CD4-positive, alpha-beta memory T cell (primary cell): ENCODE data around the gene PDGFB. TPM values are rescaled to one million over a fixed set of nuclear protein-coding genes. Genes with fewer than 3 reads are reported as not detected.
A peak's percentile ranks its signal among the peaks of the same experiment; 100 is the strongest.

Experiments
- CTCF ChIA-PET: fragments of 350-600 bp; sonication (Branson Sonifier 250); formaldehyde crosslinking; loops from one replicate; lab custom pipeline; 2021; ENCODE audit warnings: inconsistent platforms; ENCODE audit not compliant: partially characterized antibody; lab: Charles Lee
- POLR2A ChIA-PET: fragments of 350-600 bp; sonication (Branson Sonifier 250); formaldehyde crosslinking; loops from one replicate; lab custom pipeline; 2021; ENCODE audit not compliant: partially characterized antibody; lab: Charles Lee
- DNase-seq, 5 donors: peaks; one replicate each; pipeline versions ENCODE4 v3.0.0 to v3.0.0-alpha.2; 2020 to 2022; ENCODE audit warnings: mixed read lengths in 1 of 5
- H3K27ac ChIP-seq: one replicate; pipeline ENCODE4 v1.7.0; 2013; ENCODE audit warnings: low read depth, low read length
- H3K27me3 ChIP-seq: 2 replicates; pipeline ENCODE4 v1.7.0; 2013; ENCODE audit warnings: mild to moderate bottlenecking, low read length, moderate library complexity; ENCODE audit not compliant: insufficient read depth
- H3K36me3 ChIP-seq: 2 replicates; pipeline ENCODE4 v1.7.0; 2013; ENCODE audit warnings: mild to moderate bottlenecking, low read length, moderate library complexity; ENCODE audit not compliant: insufficient read depth
- H3K4me1 ChIP-seq: 2 replicates; pipeline ENCODE4 v1.7.0; 2013; ENCODE audit warnings: mild to moderate bottlenecking, low read length, moderate library complexity; ENCODE audit not compliant: insufficient read depth
- H3K4me3 ChIP-seq, 2 donors: one replicate each; pipeline ENCODE4 v1.7.0; 2013; ENCODE audit warnings: low read length in 2 of 2, mild to moderate bottlenecking in 1 of 2
- H3K9me3 ChIP-seq, 2 donors: one replicate each; pipeline ENCODE4 v1.7.0; 2013; ENCODE audit warnings: low read length in 2 of 2, control low read depth in 1 of 2; ENCODE audit not compliant: control insufficient read depth in 1 of 2
- H3K27ac Mint-ChIP-seq, 7 donors: one replicate each; pipeline ENCODE4 v1.8.0; 2020 to 2021; ENCODE audit warnings: mixed read lengths in 7 of 7, mild to moderate bottlenecking in 6 of 7, inconsistent platforms in 3 of 7, moderate library complexity in 3 of 7
- H3K27me3 Mint-ChIP-seq, 2 donors: one replicate each; pipeline ENCODE4 v1.8.0; 2020 to 2021; ENCODE audit warnings: mixed read lengths in 2 of 2
- H3K36me3 Mint-ChIP-seq, 2 donors: one replicate each; pipeline ENCODE4 v1.8.0; 2020 to 2021; ENCODE audit warnings: mixed read lengths in 2 of 2, inconsistent platforms in 1 of 2, mild to moderate bottlenecking in 1 of 2
- H3K4me1 Mint-ChIP-seq, 4 donors: one replicate each; pipeline ENCODE4 v1.8.0; 2020 to 2021; ENCODE audit warnings: mixed read lengths in 4 of 4, mild to moderate bottlenecking in 1 of 4
- H3K4me3 Mint-ChIP-seq, 8 donors: one replicate each; pipeline ENCODE4 v1.8.0; 2020 to 2021; ENCODE audit warnings: mixed read lengths in 8 of 8, mild to moderate bottlenecking in 7 of 8, moderate library complexity in 6 of 8, inconsistent platforms in 3 of 8
- H3K9me3 Mint-ChIP-seq, 8 donors: one replicate each; pipeline ENCODE4 v1.8.0; 2020 to 2021; ENCODE audit warnings: mixed read lengths in 8 of 8, mild to moderate bottlenecking in 5 of 8, inconsistent platforms in 3 of 8, moderate library complexity in 1 of 8
- intact Hi-C: fragments of 100-400 bp; cut with micrococcal nuclease; formaldehyde crosslinking; loops from one replicate; pipeline ENCODE4 v1.15.1; 2023
- polyA plus RNA-seq, 2 donors: library from polyadenylated mRNA; unstranded; fragments of 300-500 nt; fragmentation: Illumina TruSeq; gene quantifications; one replicate each; pipeline ENCODE4 v1.2.3, GENCODE V29; 2021
- total RNA-seq, 2 experiments: library from RNA; stranded (reverse); gene quantifications; one replicate each; pipeline ENCODE4 v1.2.3, GENCODE V29; 2021

The PDGFB gene
- total and polyA plus RNA-seq, 4 experiments from 2014 or later, result 6.8 to 16.9 (median 13.6) TPM

GRCh38 chr22:39250131-39250530 is 5.3 kb upstream of the PDGFB start:
- peaks cover 38% of the 10 kb centered on the region for H3K4me1 ChIP-seq
- DNase-seq, result no peak
- H3K4me1 Mint-ChIP-seq, result peaks cover 14 to 49% (median 26%) of the 10 kb centered on the region in 4 donors
- H3K27ac ChIP-seq, result no peak overlapping the region
- H3K36me3 Mint-ChIP-seq, result peaks cover 0 to 5% of the 10 kb centered on the region in 2 donors
- POLR2A ChIA-PET, result interaction anchor here (0.9 to 1.3 kb wide), 2 partner anchors 11 to 76 kb away, joined by 3 to 4 read pairs; no protein-coding TSS in a partner anchor
- intact Hi-C loops, result no loop called here
- no peak overlapping the region for H3K4me3 Mint-ChIP-seq
- H3K27ac Mint-ChIP-seq, result peak overlapping the region in 1 of 7 donors; percentile 41
- H3K36me3 ChIP-seq, result no peaks in the 10 kb centered on the region
- no peaks in the 10 kb centered on the region for H3K9me3 Mint-ChIP-seq
- H3K4me3 ChIP-seq, result no peak overlapping the region
- peaks cover 0 to 13% of the 10 kb centered on the region in 2 donors for H3K27me3 Mint-ChIP-seq
- no peaks in the 10 kb centered on the region for H3K27me3 ChIP-seq
- CTCF ChIA-PET, result interaction anchor here (1.5 kb wide), 1 partner anchor 66 kb away, joined by 3 read pairs; no protein-coding TSS in a partner anchor
- H3K9me3 ChIP-seq, result no peaks in the 10 kb centered on the region

- POLR2A ChIA-PET, result no interaction called here
- intact Hi-C loops, result loop anchor here (10.0 kb wide), 1 partner anchor 276 kb away; the partner anchor contains the start of gene ATF4
Measured at GRCh38 chr22:39249086-39249704, 4.4 kb upstream of the PDGFB start.

GRCh38 chr22:39248254-39248653 is 3.5 kb upstream of the PDGFB start:
- intact Hi-C loops, result loop anchor here (10.0 kb wide), 1 partner anchor 277 kb away; the partner anchor contains the start of gene ATF4
- Mint-ChIP-seq H3K27ac (peak overlapping the region in 1 of 7 donors; percentile 75), H3K4me3 (peak overlapping the region in 1 of 8 donors; percentile 46), H3K9me3 (no peaks in the 10 kb centered on the region), H3K4me1 (peaks cover 11 to 46% (median 19%) of the 10 kb centered on the region in 4 donors), H3K36me3 (peaks cover 0 to 5% of the 10 kb centered on the region in 2 donors), H3K27me3 (peaks cover 0 to 13% of the 10 kb centered on the region in 2 donors)
- H3K27ac ChIP-seq, result no peak overlapping the region
- no peaks in the 10 kb centered on the region for H3K36me3 ChIP-seq
- peaks cover 25% of the 10 kb centered on the region for H3K4me1 ChIP-seq
- H3K4me3 ChIP-seq, result no peak overlapping the region
- no peaks in the 10 kb centered on the region for H3K27me3 ChIP-seq
- H3K9me3 ChIP-seq, result no peaks in the 10 kb centered on the region
- no peak for DNase-seq
- POLR2A ChIA-PET, result no interaction called here
- CTCF ChIA-PET, result interaction anchor here (1.4 kb wide), 1 partner anchor 77 kb away, joined by 4 read pairs; no protein-coding TSS in a partner anchor

More at GRCh38 chr22:39249086-39249704, 4.4 kb upstream of the PDGFB start:
- DNase-seq, result no peak
- Mint-ChIP-seq H3K36me3 (peaks cover 0 to 5% of the 10 kb centered on the region in 2 donors), H3K4me3 (no peak overlapping the region), H3K27me3 (peaks cover 0 to 13% of the 10 kb centered on the region in 2 donors), H3K4me1 (peaks cover 11 to 45% (median 20%) of the 10 kb centered on the region in 4 donors), H3K27ac (peak overlapping the region in 1 of 7 donors; percentile 78), H3K9me3 (no peaks in the 10 kb centered on the region)
- CTCF ChIA-PET, result interaction anchor here (1.4 kb wide), 1 partner anchor 78 kb away, joined by 4 read pairs; no protein-coding TSS in a partner anchor
- no peak overlapping the region for H3K27ac ChIP-seq
- H3K36me3 ChIP-seq, result no peaks in the 10 kb centered on the region
- no peaks in the 10 kb centered on the region for H3K9me3 ChIP-seq
- H3K4me3 ChIP-seq, result no peak overlapping the region
- peaks cover 34% of the 10 kb centered on the region for H3K4me1 ChIP-seq
- no peaks in the 10 kb centered on the region for H3K27me3 ChIP-seq

GRCh38 chr22:39247361-39247760 is 2.6 kb upstream of the PDGFB start:
- Mint-ChIP-seq H3K27ac (no peak overlapping the region), H3K9me3 (no peaks in the 10 kb centered on the region), H3K4me3 (no peak overlapping the region), H3K4me1 (peaks cover 6 to 42% (median 11%) of the 10 kb centered on the region in 4 donors), H3K36me3 (peaks cover 0 to 9% of the 10 kb centered on the region in 2 donors), H3K27me3 (peaks cover 1 to 13% of the 10 kb centered on the region in 2 donors)
- peaks cover 17% of the 10 kb centered on the region for H3K4me1 ChIP-seq
- H3K36me3 ChIP-seq, result no peaks in the 10 kb centered on the region
- no peak overlapping the region for H3K27ac ChIP-seq
- no peak for DNase-seq
- CTCF ChIA-PET, result interaction anchor here (0.7 kb wide), 1 partner anchor 76 kb away, joined by 3 read pairs; no protein-coding TSS in a partner anchor
- intact Hi-C loops, result loop anchor here (10.0 kb wide), 1 partner anchor 277 kb away; the partner anchor contains the start of gene ATF4
- POLR2A ChIA-PET, result interaction anchor here (9.0 kb wide), 1 partner anchor 74 kb away, joined by 167 read pairs; no protein-coding TSS in a partner anchor
- no peaks in the 10 kb centered on the region for H3K9me3 ChIP-seq
- no peak overlapping the region for H3K4me3 ChIP-seq
- no peaks in the 10 kb centered on the region for H3K27me3 ChIP-seq

GRCh38 chr22:39246690-39247332 is 2.0 kb upstream of the PDGFB start:
- no peaks in the 10 kb centered on the region for H3K36me3 ChIP-seq
- H3K27me3 ChIP-seq, result no peaks in the 10 kb centered on the region
- DNase-seq, result no peak
- CTCF ChIA-PET, result interaction anchor here (0.7 kb wide), 1 partner anchor 76 kb away, joined by 3 read pairs; no protein-coding TSS in a partner anchor
- Mint-ChIP-seq H3K36me3 (peaks cover 0 to 9% of the 10 kb centered on the region in 2 donors), H3K4me3 (peak overlapping the region in 1 of 8 donors; percentile 33), H3K4me1 (peaks cover 6 to 38% (median 11%) of the 10 kb centered on the region in 4 donors), H3K27me3 (peaks cover 1 to 13% of the 10 kb centered on the region in 2 donors), H3K27ac (peak overlapping the region in 3 of 7 donors; percentile 18 to 91 (median 29)), H3K9me3 (no peaks in the 10 kb centered on the region)
- no peaks in the 10 kb centered on the region for H3K9me3 ChIP-seq
- H3K27ac ChIP-seq, result no peak overlapping the region
- intact Hi-C loops, result loop anchor here (10.0 kb wide), 1 partner anchor 278 kb away; the partner anchor contains the start of gene ATF4
- peaks cover 18% of the 10 kb centered on the region for H3K4me1 ChIP-seq
- POLR2A ChIA-PET, result interaction anchor here (2.2 to 9.1 kb wide), 3 partner anchors 70 to 95 kb away, joined by 8 to 167 read pairs (median 163); partner anchors contain the start of genes CBX7 and RPL3
- H3K4me3 ChIP-seq, result no peak overlapping the region

GRCh38 chr22:39246217-39246616 is 1.4 kb upstream of the PDGFB start:
- H3K27me3 ChIP-seq, result no peaks in the 10 kb centered on the region
- CTCF ChIA-PET, result interaction anchor here (1.4 kb wide), 1 partner anchor 75 kb away, joined by 4 read pairs; no protein-coding TSS in a partner anchor
- no peak for DNase-seq
- peaks cover 24% of the 10 kb centered on the region for H3K4me1 ChIP-seq
- H3K9me3 Mint-ChIP-seq, result peaks cover 0 to 2% (median 0%) of the 10 kb centered on the region in 8 donors
- no peak overlapping the region for H3K27ac ChIP-seq
- peaks cover 0 to 15% of the 10 kb centered on the region in 2 donors for H3K36me3 Mint-ChIP-seq
- POLR2A ChIA-PET, result interaction anchor here (2.2 to 9.1 kb wide), 3 partner anchors 71 to 94 kb away, joined by 8 to 167 read pairs (median 163); partner anchors contain the start of genes CBX7 and RPL3
- intact Hi-C loops, result loop anchor here (10.0 kb wide), 1 partner anchor 279 kb away; the partner anchor contains the start of gene ATF4
- no peaks in the 10 kb centered on the region for H3K36me3 ChIP-seq
- H3K9me3 ChIP-seq, result no peaks in the 10 kb centered on the region
- H3K27me3 Mint-ChIP-seq, result peaks cover 1 to 13% of the 10 kb centered on the region in 2 donors
- H3K4me3 ChIP-seq, result no peak overlapping the region
- H3K27ac Mint-ChIP-seq, result peak overlapping the region in 3 of 7 donors; percentile 18 to 91 (median 29)
- H3K4me3 Mint-ChIP-seq, result peak overlapping the region in 2 of 8 donors; percentile 33 to 80
- peaks cover 12 to 41% (median 17%) of the 10 kb centered on the region in 4 donors for H3K4me1 Mint-ChIP-seq
